TTC549 (cell line): Measurements from ENCODE around the gene PPP1R2C.

Source experiments
- FAIRE-seq: peaks from 2 replicates; lab custom pipeline; 2012; peaks lifted over from hg19 to GRCh38; lab: Jason Lieb, UNC

PPP1R2C gene

DNA sequence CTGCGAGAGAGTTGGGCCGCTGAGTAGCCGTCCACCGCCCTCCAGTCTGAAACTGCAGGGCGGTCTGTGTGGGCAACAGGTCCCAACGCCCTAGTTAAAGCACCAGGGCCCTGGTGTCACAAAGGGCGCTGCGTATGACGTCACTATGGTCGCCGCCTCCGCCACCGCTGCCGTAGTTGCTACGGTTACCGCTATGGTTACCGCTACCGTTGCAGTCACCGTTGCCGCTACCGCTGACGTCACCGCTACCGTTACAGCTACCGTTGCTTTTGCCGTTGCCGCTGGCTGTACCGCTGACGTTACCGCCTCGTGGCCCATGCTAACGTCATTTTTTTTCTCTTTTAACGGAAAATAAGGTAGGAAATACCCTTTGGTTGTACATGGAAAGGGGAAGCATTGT, at the start of gene PPP1R2C:
Gene PPP1R2C, minus strand, starts transcription at position 68 of the 400 bp plus-strand sequence. CDS start 84 bp downstream, outside the sequence.
- FAIRE-seq = no peak

GRCh38 chrX:42825201-42825600, 47.2 kb upstream of the PPP1R2C start:
- no peak for FAIRE-seq

DNA sequence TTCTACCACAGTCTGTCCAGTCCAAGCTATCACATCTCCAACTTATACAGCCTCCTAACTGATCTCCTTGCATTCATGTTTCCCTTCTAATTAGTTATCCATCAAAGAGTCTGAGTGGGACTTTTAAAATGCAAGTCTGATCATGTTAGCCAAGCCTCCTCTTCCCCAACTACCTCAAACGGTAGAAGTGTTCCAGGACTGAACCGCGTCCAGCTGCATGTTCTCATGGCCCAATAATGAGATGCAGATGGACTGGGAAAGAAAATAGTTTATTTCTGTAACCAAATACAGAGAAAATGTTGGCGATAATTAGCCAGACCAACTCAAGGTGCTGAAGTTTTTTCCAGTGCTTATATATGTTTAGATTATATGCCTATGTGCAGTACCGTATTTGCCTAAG, 46.6 kb upstream of the PPP1R2C start:
- no peak for FAIRE-seq

GRCh38 chrX:42823443-42823842, 45.5 kb upstream of the PPP1R2C start:
- FAIRE-seq = no peak

DNA sequence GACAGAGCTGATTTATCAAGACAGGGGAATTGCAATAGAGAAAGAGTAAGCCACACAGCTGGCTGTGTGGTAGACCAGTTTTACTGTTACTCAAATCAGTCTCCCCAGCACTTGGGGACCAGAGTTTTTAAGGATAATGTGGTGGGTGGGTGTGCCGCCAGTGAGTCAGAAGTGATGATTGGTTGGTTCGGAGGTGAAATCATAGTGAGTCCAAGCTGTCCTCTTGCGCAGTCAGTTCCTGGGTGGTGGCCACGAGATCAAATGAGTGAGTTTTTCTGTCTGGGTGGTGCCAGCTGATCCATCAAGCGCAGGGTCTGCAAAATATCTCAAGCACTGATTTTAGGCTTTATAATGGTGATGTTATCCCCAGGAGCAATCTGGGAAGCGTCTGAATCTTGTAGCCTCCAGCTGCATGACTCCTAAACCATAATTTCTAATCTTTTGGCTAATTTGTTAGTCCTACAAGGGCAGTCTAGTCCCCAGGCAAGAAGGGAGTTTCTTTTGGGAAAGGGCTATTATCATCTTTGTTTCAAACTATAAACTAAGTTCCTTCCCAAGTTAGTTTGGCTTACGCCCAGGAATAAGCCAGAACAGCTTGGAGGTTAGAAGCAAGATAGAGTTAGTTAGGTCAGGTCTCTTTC, 44.0 kb upstream of the PPP1R2C start:
- FAIRE-seq = no peak

DNA sequence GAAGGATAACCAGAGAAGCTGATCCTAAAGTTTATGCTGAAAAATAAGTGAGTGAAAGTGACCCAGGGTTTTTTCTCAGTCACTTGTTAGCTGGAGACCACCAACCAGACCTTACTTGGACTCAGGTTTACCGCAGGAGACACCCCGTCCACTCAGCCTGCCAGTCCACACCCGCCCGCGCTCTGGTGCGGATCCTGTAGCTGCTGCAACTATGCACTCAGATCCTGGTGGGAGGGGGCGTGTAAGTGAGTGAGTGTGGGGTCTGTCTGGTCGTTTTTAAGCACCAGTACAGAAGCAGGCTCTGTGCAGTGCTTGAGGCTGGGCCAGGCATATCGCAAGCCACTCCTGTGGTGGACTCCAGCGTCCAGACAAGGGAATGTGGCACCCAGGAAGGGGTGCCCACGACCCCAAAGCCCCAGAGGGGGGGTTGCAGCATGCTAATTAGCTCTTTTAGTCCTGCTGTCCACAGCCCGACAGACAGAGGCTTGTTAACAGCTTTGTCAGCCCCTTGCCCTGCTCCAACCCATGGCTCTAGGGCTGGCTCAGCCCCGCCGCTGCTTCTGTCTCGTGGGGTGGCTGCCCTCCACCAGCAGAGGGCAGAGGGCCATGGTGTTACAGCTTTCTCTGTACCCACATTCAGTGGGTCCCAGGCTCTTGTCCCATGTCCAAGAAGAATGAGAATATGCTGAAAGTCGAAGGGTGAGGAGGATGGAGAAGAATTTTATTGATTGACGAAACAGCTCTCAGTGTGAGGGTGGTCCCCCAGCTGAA, 40.4 kb upstream of the PPP1R2C start:
- FAIRE-seq = no peak

DNA sequence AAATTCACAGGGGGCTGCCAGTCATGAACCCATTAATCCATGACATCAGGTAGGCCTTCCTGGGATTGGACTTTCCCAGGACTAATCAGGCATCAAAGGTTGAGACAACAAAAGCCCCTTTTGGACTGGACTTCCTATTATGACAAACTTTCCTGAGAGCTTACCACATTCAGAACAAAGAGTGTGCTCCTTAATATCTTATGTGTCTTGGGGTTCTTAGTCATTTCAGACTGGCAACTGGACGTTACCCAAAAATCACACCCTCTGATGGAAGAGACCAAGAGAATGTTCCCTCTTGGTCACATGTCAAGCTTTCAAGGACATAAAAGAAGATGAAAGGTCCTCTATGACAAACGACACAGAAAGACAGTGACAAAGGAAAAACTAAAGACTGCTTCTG, 31.6 kb upstream of the PPP1R2C start:
- FAIRE-seq = no peak

DNA sequence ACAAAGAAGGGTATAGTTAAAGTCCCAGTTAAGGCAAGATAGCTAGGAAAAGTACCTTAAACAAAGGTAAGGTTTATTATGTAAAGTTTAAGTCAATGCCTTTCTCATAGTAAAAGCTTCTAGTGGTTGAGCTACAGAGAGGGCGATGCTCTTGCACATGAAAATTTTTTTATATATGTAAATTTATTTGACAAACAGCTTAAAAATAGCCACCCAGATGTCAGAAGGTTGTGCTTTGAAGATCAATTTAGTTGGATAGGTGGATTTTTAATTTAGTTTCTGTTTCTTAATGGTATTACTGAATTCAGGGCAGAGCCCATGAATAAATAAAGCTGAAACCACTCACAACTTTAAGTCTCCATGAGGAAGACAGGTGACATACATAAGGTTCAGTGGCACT, 29.4 kb upstream of the PPP1R2C start:
- FAIRE-seq = no peak

DNA sequence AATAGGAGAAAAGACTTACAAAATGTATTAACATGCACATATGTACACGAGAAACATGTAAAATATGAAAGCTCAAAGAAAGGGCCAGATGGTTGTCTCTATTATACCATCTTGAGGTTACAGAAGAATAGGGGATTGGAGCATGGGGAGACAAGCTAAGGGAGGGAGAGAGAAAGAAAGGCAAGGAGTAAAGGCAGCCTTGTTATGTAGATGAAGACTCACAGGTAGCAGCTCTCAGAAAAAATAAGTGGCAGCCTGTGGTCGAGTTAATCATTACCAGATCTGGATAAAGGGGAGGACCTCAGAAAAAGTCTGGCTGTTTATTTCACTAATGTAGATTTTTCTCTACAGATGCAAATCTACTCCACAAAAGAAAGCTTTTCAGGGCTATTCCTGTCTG, 26.6 kb upstream of the PPP1R2C start:
- FAIRE-seq = no peak

DNA sequence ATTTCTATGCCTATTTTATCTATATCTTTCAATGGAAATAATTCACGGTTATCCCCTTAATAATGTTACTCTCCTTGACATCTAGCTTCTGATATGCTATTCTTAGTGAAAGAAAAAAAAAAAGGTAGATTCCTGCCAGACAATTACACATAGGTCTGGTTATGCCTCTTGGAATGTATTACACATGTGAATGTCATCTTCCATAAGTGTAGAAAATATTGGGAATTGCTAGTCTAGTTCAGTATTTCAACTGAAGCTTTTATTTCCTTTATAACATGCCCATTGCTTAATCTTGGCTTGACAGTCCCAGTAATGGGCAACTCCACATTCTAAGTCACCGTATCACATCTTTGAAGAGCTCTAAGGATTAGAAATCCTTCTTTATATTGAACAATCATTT, 25.4 kb upstream of the PPP1R2C start:
- no peak for FAIRE-seq

DNA sequence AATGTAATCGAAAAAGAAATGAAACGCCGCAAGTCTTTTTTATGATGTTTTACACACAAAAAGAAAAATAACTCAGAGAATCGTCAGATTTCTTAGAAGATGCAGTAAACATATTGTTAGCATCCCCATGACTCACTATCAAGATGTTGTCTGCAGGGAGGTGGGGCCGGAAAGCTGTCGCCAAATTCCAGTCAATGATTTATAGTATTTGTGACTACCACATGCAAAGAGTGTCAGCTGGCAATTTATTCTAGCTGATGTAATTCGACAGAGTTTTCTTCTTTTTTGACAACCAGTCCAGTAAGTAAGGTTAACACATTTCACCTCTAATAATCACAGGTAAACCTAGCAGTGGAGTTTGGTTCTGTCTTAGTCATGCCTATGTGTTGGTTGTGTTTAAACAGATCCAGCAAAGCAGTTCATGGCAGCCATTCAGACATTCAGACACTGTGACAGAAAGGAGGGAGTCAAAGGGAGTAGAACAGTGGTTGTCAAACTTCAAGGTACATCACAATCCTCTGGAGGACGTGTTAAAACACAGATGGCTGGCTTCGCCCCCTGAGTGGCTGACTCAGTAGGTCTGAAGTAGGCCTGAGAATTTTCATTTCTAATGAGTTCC, 19.8 kb upstream of the PPP1R2C start:
- FAIRE-seq = no peak

DNA sequence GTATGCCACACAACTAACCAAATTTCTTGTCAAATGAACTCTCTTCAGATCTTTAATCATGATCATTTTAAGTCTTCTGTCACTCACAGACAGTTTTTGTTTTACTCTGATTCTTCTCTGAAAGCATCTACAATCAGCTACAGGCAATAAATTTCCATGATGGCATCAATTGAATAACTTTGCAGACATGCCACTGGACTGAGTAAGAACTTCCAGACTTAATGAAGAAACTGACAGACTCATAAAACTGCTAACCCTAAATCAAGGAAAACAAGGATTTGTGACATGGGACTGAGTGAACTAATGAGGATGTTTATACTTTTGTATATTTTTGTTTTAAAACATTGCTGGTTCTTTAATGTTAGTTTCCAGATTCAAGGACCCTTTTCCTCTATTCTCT, 5.5 kb upstream of the PPP1R2C start:
- no peak for FAIRE-seq

- FAIRE-seq = no peak
Observed at GRCh38 chrX:42776195-42776594, 1.8 kb downstream of the PPP1R2C start.

DNA sequence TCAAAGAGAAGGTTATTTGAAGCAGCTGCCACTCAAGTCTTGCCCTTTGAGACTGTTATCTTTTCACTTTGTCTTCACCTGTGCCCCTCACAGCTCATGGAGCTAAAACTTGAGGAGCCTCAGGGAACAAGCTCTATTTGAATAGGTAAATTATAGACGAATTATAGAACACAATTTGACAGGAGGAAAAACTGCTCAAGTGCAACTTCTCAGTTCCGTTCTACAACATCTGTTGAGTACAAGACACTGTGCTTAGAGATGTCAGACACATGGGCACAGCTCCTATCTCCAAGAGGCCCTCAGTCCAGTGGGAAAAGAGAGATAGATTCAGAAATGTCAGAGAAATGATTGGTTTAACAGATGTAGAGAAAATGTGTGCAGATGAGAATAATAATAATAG, 5.1 kb downstream of the PPP1R2C start:
- FAIRE-seq = no peak

- FAIRE-seq = no peak
Observed at GRCh38 chrX:42771506-42772335, 6.2 kb downstream of the PPP1R2C start.

DNA sequence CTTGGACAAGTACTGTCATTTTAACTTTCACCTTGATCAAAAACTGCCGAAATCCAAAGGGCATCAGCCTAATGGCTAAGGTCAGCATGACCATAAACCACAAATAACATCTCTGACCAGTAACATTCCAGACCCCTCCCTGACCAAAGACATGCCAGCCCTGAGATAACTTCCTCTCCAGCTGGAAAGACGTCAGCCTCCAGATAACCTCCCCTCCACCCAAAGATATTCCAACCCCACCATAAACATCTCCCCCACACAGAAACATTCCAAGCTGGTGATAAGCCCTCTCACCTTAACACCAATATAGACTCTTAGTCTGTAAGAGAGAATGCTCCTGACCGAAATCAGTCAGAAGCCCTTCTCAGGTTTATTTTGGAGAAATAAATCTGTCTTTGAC, 7.4 kb downstream of the PPP1R2C start:
- FAIRE-seq = no peak

DNA sequence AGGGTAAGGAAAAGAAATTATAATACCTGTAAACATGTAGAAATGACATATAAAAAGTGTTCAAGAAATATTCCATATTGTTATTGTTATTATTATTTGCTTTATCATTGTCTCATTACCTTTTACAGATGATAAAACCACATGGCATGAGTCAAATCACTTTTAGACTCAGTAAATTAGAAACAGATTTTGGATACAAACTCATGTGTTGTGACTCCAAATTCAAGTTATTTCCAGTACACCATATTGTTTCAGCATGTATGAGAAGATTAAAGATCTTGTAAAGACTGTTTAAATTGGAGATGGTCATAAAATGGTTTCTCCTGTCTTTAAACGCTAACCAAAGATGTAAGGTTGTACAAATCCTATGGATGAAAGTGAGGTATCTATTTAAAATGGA, 18.1 kb downstream of the PPP1R2C start:
- no peak for FAIRE-seq

GRCh38 chrX:42755815-42756214, 22.1 kb downstream of the PPP1R2C start:
- no peak for FAIRE-seq

DNA sequence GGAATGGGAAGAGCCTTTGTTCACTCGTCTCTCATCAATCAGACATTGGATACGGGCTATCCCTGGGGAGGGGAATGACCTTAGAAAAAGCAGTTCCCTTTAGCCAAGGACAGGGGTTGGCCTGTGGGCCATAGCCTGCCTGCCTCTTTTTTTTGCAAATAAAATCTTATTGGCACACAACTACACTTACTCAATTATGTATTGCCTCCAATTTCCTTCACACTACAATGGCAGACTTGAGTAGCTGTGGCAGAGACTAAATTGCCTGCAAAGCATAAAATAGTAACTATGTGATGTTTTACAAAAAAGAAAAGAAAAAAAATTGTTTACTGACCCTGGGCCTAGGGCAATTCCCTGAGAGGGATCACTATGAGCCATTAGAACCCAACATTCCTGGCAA, 23.4 kb downstream of the PPP1R2C start:
- no peak for FAIRE-seq

DNA sequence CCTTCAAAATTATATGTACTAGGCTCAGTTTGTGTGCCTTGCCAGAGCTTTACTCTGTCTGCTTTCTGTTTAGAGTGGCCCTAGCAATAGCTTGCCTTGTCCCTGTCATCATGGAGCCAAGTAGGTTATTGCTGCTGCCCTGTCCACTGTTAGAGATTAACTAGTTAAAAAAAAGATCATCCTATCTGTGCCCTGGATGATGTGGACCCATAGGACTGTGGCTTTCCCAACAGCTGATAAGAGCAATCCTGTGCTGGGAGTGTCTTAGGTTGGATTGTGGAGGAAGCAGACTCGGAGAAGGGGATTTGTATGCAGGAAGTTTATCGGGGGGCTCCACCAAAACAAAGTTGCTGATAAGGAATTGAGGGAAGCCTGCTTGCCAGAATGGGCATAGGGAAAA, 23.8 kb downstream of the PPP1R2C start:
- FAIRE-seq = no peak

DNA sequence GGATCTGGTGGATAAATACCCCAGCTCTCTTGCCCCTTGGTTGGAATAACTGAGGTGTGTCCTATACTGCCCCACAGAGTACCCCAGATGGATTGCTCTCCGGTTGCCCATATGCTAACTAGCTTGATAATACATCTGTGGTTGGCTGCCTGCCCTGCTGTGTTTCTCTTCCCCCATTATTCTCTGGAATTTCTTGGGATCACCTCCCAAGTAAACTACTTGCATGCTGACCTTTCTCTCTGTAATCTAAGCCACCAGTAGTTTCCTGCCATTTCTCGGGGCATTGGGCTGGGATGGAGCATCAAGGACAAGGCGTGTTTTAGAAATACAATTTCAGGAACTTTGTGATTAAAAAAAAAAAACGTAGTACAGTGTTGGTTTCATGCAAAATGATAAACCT, 25.2 kb downstream of the PPP1R2C start:
- FAIRE-seq = no peak

GRCh38 chrX:42751573-42751972, 26.4 kb downstream of the PPP1R2C start:
- no peak for FAIRE-seq
